K562 (cell line): ENCODE measurements around the gene GUCY1A1.

ENCODE experiments used
- CTCF ChIP-seq, 3 experiments: IDR thresholded peaks in 2 of 3; conservative IDR thresholded peaks in 1 of 3; 2 replicates each; pipeline ENCODE4 v1.5.1; 2011 to 2012; ENCODE audit warnings: low read length in 3 of 3, mild to moderate bottlenecking in 3 of 3, control low read depth in 2 of 3, improper control_type of control experiment in 1 of 3, inconsistent platforms in 1 of 3, low read depth in 1 of 3, mixed read lengths in 1 of 3, moderate library complexity in 1 of 3; ENCODE audit not compliant: insufficient read depth in 2 of 3
- ERF ChIP-seq: fragments of 450-650 bp; formaldehyde crosslinking; IDR thresholded peaks from 2 replicates; pipeline ENCODE4 v1.4.0; 2020; ENCODE audit warnings: mild to moderate bottlenecking, mixed read lengths
- LARP7 ChIP-seq: fragments of 450-650 bp; IDR thresholded peaks from 2 replicates; pipeline ENCODE4 v1.6.1; 2016
- PYGO2 ChIP-seq: fragments of 450-650 bp; IDR thresholded peaks from 2 replicates; pipeline ENCODE4 v1.6.1; 2016; ENCODE audit warnings: mild to moderate bottlenecking, missing genetic modification characterization, moderate library complexity, missing compliant biosample characterization
- ZNF384 ChIP-seq: IDR thresholded peaks from 2 replicates; pipeline ENCODE4 v1.6.1; 2012; ENCODE audit warnings: low read depth, low read length, improper control_type of control experiment

- no peak for TF ChIP-seq LARP7
- no peak for TF ChIP-seq CTCF (IDR thresholded peaks at IDR 0.05 in 2 of 3, conservative IDR thresholded peaks at IDR 0.05 in 1 of 3; ENCODE audit: insufficient read depth in 2 of 3, low read depth in 1 of 3, low read length in 3 of 3)
- TF ChIP-seq ZNF384: no peak
- TF ChIP-seq PYGO2 (tag): no peak
- no peak for TF ChIP-seq ERF (CRISPR knock-in tag)
These were observed 6.2 kb upstream of the GUCY1A1 start for GRCh38 chr4:155660436-155660835.
